ENCODE data around the gene WWOX. TPM values are rescaled to one million over a fixed set of nuclear protein-coding genes. Genes with fewer than 3 reads are reported as not detected.

WWOX gene
- total and polyA plus RNA-seq, 2 donors (not counting 3 experiments of a cell fraction or from before 2014, with no cell fraction given): 6.2 to 12.5 TPM

- H3K9ac ChIP-seq (replicated peaks; ENCODE audit: extremely low read depth, insufficient read depth, low read length): no peak overlapping the region
- no TSS peak for BruUV-seq (replicated peaks)
- ChIA-PET POLR2A (no interaction called here), CTCF (no interaction called here)
- peaks cover 2% of the 10 kb centered on the region for H3K9me3 ChIP-seq (replicated peaks; ENCODE audit: control insufficient read depth, insufficient read depth, low read length)
- no peaks in the 10 kb centered on the region for H3K27me3 ChIP-seq (ENCODE audit: control insufficient read depth in 2 of 2, insufficient read depth in 2 of 2, low read length in 2 of 2)
- H3K4me1 ChIP-seq (ENCODE audit: control insufficient read depth, extremely low read depth, insufficient read depth, low read length): no peaks in the 10 kb centered on the region
- intact Hi-C loops (cut with micrococcal nuclease) (no loop called here), dilution Hi-C loops (cut with MboI; ENCODE audit: extremely low pct_ligation_motif_present, low sequenced_read_pairs) (no loop called here)
- no peaks in the 10 kb centered on the region for H4K20me1 ChIP-seq (replicated peaks; ENCODE audit: control insufficient read depth, extremely low read depth, insufficient read depth, low read length)
- H3K4me3 ChIP-seq (replicated peaks in 1 of 3; ENCODE audit: insufficient read depth in 1 of 3, low read depth in 1 of 3, low read length in 3 of 3): no peak overlapping the region
- H3K9me1 ChIP-seq (replicated peaks; ENCODE audit: control insufficient read depth, extremely low read depth, insufficient read depth, low read length): no peaks in the 10 kb centered on the region
- DNase-seq (ENCODE audit: low read depth, low spot score) (no peak), FAIRE-seq (no peak)
- no peak for TF ChIP-seq FOS (IDR thresholded peaks at IDR 0.05; ENCODE audit: borderline replicate concordance, insufficient read depth, low read length)
- TF ChIP-seq EZH2 (IDR thresholded peaks at IDR 0.05; ENCODE audit: borderline replicate concordance, low read depth, low read length, severe bottlenecking): no peak
- no peak for TF ChIP-seq CTCF (IDR thresholded peaks at IDR 0.05; ENCODE audit: extremely low read depth in 1 of 2, insufficient read depth in 1 of 2, low read depth in 1 of 2, low read length in 2 of 2)
- no peak for TF ChIP-seq JUN (IDR thresholded peaks at IDR 0.05; ENCODE audit: borderline replicate concordance, insufficient read depth, insufficient read length, low read depth)
- no peak for TF ChIP-seq GATA2 (IDR thresholded peaks at IDR 0.05; ENCODE audit: insufficient read depth, insufficient read length, low read depth, low read length)
- TF ChIP-seq POLR2A (IDR thresholded peaks at IDR 0.05; ENCODE audit: low read depth, low read length): no peak
- no peak for TF ChIP-seq MAX (IDR thresholded peaks at IDR 0.05; ENCODE audit: insufficient read depth, insufficient read length)
- TF ChIP-seq MYC (IDR thresholded peaks at IDR 0.05; ENCODE audit: low read depth, low read length): no peak
- TF ChIP-seq POLR2AphosphoS5 (IDR thresholded peaks at IDR 0.05; ENCODE audit: insufficient read depth, low read depth, low read length): no peak
- H2AFZ ChIP-seq (ENCODE audit: low read depth, low read length): no peak overlapping the region
- no peak overlapping the region for H3K4me2 ChIP-seq (ENCODE audit: insufficient read depth, low read length)
- H3K79me2 ChIP-seq (ENCODE audit: control insufficient read depth, insufficient read depth, low read length): no peaks in the 10 kb centered on the region
- H3K27ac ChIP-seq (ENCODE audit: insufficient read depth, low read depth, low read length): no peak overlapping the region
- H3K36me3 ChIP-seq (ENCODE audit: control insufficient read depth in 2 of 2, extremely low read depth in 1 of 2, insufficient read depth in 2 of 2, low read length in 2 of 2): no peaks in the 10 kb centered on the region
These were observed 962.9 kb downstream of the WWOX start for GRCh38 chr16:79062336-79062735.
